HFF-Myc (cell line): ENCODE results near the gene LSM11.
A peak's percentile ranks its signal among the peaks of the same experiment; 100 is the strongest.
"Not testable (repeated sequence)": the region's sequence is repeated elsewhere in the genome, so short reads cannot be mapped to it uniquely, and the experiment has no call there.

Experiments used
- DNase-seq: peaks from one replicate; pipeline ENCODE4 v3.0.0-alpha.2; 2011; ENCODE audit warnings: low read depth; ENCODE audit errors: extremely low read depth
- H3K4me3 ChIP-seq: replicated peaks from 2 replicates; pipeline ENCODE4 v1.5.1; 2011; ENCODE audit warnings: low read depth, mild to moderate bottlenecking, control low read depth, low read length
- TF ChIP-seq, protein P1 (sequence below): IDR thresholded peaks from 2 replicates; pipeline ENCODE4 v1.5.1; 2012; ENCODE audit warnings: mild to moderate bottlenecking, low read depth, low read length, control low read depth; ENCODE audit errors: missing control alignments

The LSM11 gene

DNA sequence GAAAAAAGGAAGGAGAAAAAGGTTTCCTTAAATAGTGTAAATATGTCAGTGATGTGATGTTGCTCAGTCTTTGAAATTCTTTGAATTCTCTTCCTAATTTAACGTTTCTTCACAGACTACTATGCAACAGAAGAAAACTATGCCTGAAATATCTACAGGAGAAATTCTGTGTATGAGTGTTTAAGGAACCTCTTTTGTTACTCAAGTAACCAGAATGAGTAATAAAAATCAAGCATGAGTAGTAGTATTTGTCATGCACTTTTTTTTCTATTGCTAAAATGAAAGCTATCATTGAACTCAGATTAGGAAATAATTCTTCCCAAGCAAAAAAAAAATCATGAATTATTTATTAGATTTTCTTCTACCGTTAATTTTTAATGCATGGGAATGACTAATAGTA is 32.6 kb upstream of the LSM11 start:
- TF ChIP-seq, protein P1, sequence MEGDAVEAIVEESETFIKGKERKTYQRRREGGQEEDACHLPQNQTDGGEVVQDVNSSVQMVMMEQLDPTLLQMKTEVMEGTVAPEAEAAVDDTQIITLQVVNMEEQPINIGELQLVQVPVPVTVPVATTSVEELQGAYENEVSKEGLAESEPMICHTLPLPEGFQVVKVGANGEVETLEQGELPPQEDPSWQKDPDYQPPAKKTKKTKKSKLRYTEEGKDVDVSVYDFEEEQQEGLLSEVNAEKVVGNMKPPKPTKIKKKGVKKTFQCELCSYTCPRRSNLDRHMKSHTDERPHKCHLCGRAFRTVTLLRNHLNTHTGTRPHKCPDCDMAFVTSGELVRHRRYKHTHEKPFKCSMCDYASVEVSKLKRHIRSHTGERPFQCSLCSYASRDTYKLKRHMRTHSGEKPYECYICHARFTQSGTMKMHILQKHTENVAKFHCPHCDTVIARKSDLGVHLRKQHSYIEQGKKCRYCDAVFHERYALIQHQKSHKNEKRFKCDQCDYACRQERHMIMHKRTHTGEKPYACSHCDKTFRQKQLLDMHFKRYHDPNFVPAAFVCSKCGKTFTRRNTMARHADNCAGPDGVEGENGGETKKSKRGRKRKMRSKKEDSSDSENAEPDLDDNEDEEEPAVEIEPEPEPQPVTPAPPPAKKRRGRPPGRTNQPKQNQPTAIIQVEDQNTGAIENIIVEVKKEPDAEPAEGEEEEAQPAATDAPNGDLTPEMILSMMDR: no peak
- no peak for DNase-seq

DNA sequence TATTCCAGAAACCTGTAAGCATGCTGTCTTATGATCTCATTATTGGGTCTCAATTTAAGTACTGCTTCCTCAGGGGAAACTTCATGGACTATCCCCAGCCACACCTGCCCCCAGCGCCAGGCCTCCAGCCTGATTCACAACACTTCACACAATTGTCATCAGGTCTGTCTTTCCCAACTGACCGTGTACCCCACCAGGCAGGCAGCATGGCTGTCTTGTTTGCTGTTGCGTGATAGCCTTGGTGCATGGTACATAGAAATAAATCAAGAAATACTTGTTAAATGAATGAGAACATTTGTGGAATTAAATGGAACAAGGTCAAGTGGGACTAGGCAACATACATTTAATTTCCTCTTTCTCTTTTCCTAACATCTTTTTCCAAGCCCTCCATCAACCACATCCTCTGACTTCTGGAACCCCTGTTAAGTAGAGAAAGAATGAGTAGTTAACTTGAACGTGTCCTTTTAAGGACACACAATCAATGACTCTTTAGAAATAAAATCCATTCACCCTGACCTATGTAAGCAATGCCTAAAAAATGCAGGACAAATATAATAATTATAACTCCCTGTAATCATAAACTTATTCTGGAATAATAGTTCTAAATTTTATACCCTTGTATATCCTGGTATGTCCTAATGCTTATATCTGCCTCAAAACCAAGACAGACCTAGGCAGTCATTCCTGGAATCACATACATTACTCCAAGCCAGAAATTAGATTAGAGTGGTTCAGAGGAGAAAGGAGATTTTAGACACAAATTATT is 29.5 kb upstream of the LSM11 start:
- DNase-seq: no peak
- H3K4me3 ChIP-seq: no peak overlapping the region
- TF ChIP-seq, protein P1: no peak

More for the DNA sequence above, 32.6 kb upstream of the LSM11 start:
- no peak overlapping the region for H3K4me3 ChIP-seq

DNA sequence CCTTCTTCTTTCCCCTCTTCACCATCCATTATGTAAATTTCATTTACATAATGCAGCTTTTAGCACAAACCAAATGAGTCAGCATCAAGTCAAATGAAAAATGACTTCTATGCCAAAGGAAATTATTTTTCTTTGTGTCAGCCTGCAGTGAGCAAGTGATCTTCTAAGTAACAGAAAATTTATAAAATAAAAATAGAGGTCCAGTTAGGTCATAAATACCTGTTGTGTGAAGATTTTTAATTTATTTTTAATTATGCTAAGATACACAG is 29.0 kb upstream of the LSM11 start:
- TF ChIP-seq, protein P1: no peak
- H3K4me3 ChIP-seq: no peak overlapping the region
- no peak for DNase-seq

DNA sequence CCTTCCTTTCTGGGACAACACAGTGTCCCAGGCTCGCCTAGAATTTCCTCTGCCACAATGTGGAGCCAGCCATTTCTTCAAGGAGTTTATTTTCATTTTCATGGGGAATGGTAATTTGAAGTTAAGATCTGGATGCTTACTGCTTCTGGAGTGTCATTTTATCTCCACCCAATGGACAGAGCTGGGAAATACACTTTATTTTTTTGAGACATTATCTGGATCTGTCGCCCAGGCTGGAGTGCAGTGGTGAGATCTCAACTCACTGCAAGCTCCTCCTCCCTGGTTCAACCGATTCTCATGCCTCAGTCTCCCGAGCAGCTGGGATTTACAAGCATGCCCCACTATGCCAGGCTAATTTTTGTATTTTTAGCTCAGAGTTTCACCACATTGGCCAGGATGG is 25.0 kb upstream of the LSM11 start:
- no peak overlapping the region for H3K4me3 ChIP-seq
- DNase-seq: peak; percentile 66
- TF ChIP-seq, protein P1: peak; percentile 49

DNA sequence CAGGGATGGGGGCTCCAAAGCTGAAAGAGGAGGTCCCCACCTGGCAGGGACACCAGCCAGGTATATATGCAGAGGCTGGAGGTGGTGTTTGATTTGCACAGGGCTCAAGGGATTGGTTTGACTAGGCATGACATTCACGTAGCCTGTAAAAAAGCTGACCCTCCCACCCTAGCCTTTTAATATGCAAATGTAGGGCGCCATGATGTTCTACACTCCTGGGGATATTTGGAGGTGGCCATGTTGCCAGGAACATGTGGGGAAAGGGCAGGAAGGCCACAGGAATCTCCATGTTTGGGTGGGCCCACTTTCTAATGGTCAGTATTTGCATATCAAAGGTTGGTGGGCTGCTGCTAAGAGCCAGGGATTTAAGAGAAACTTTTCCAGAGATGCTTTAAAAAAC is 24.3 kb upstream of the LSM11 start:
- DNase-seq: no peak
- no peak overlapping the region for H3K4me3 ChIP-seq
- TF ChIP-seq, protein P1: no peak

DNA sequence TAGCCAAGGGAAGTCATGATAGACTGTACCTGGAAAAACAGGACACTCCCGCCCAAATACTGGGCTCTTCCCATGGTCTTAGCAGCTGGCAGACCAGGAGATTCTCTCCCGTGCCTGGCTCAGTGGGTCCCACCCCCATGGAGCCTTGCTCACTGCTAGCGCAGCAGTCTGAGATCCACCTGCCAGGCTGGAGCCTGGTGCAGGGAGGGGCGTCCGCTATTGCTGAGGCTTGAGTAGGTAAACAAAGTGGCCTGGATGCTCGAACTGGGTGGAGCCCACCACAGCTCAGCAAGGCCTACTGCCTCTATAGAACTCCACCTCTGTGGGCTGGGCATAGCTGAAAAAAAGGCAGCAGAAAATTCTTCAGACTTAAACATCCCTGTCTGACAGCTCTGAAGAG is 22.4 kb upstream of the LSM11 start:
- TF ChIP-seq, protein P1: no peak
- DNase-seq: no peak

DNA sequence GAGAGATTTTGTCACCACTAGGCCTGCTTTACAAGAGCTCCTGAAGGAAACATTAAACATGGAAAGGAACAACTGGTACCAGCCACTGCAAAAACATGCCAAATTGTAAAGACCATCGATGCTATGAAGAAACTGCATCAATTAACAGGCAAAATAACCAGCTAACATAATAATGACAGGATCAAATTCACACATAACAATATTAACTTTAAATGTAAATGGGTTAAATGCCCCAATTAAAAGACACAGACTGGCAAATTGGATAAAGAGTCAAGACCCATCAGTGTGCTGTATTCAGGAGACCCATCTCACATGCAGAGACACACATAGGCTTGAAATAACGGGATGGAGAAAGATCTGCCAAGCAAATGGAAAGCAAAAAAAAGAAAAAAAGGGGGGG is 20.6 kb upstream of the LSM11 start:
- not testable (repeated sequence) for H3K4me3 ChIP-seq, DNase-seq

More for the DNA sequence above, 22.4 kb upstream of the LSM11 start:
- no peak overlapping the region for H3K4me3 ChIP-seq

DNA sequence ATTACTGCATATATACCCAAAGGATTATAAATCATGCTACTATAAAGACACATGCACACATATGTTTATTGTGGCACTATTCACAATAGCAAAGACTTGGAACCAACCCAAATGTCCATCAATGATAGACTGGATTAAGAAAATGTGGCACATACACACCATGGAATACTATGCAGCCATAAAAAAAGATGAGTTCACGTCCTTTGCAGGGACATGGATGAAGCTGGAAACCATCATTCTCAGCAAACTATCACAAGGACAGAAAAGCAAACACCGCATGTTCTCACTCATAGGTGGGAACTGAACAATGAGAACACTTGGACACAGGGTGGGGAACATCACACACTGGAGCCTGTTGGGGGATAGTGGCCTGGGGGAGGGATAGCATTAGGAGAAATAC is 16.9 kb upstream of the LSM11 start:
- not testable (repeated sequence) for H3K4me3 ChIP-seq

DNA sequence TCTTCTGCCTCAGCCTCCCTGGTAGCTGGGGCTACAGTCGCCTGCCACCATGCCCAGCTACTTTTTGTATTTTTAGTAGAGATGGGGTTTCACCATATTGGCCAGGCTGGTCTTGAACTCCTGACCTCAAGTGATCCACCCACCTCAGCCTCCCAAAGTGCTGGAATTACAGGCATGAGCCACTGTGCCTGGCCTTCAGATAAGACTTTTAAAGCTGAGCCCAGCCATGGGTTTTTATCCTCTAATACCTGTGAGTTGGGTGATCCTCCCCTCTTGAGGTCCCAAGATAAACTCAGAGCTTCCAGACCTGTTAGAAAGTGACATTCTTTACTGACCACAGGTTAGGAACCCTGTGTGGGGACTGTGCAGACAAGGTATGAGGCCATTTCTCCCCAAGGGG is 15.7 kb upstream of the LSM11 start:
- not testable (repeated sequence) for DNase-seq, H3K4me3 ChIP-seq

More for the DNA sequence above, 16.9 kb upstream of the LSM11 start:
- not testable (repeated sequence) for DNase-seq
